ENCODE results near the gene MEX3B. TPM values are rescaled to one million over a fixed set of nuclear protein-coding genes. Genes with fewer than 3 reads are reported as not detected.

The MEX3B gene
- total RNA-seq, 1 experiment from 2014 or later: 11.0 TPM

DNA sequence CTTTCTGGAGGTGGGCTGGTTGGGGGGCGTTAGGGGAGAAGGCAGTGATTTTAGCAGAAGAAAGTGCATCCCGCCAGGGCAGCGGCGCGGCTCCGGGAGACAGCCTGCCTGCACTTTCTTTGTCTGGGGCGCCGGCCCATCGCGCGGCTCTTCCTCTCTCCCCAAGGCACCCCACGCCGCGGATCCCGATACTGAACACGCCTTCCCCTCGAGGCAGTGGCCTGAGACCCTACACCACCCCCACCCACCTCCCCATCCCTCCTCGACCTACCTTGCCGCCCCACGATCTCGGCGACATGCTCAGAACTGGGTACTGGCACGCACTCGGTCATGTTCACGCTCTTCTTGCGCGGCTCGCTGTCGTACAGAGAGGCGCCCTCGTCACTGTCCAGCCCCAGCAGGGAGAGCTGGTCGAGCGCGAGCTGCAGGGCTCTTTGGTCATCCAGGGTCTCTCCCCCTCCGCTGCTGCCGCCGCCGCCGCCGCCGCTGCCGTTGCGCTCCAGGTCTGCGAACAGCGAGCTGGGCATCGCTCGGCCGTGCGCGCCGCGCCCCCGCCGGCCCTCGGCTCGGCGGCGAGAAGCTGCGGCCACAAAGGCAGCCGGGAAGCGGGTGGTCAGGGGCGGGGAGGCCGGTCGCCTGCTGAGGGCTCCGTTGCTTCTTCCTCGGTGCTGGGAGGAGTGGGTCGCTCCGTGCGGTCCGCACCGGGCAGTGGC, 483 bp downstream of the MEX3B start:
- peak; percentile 50 for DNase-seq
- Mint-ChIP-seq H3K36me3 (ENCODE audit: insufficient read depth in 1 of 3, low read depth in 3 of 3) (peaks cover 3 to 16% (median 10%) of the 10 kb centered on the region in 3 experiments), H3K27ac (peak overlapping the region in 2 of 3 experiments; percentile 35 to 89; a peak in 3 of 7 replicates), H3K9me3 (no peaks in the 10 kb centered on the region), H3K27me3 (ENCODE audit: low read depth) (peaks cover 34% of the 10 kb centered on the region), H3K4me1 (peaks cover 17 to 33% of the 10 kb centered on the region in 2 experiments), H3K4me3 (peak overlapping the region; percentile 90 to 97)
- no peak overlapping the region for H2AFZ ChIP-seq (ENCODE audit: low read length)
- no peak overlapping the region for H2BK120ac ChIP-seq (ENCODE audit: low read depth, low read length, poor library complexity, severe bottlenecking)
- peak overlapping the region; percentile 27 for H3K14ac ChIP-seq (ENCODE audit: insufficient read depth, low read length)
- no peak overlapping the region for H4K5ac ChIP-seq (ENCODE audit: insufficient read length, low read depth, low read length)
- H3K4me2 ChIP-seq (ENCODE audit: insufficient read depth, insufficient read length, low read length): peak overlapping the region; percentile 84
- peak overlapping the region; percentile 17 for H3K18ac ChIP-seq (ENCODE audit: insufficient read length, low read depth, low read length)
- WGBS (ENCODE audit: extremely low coverage, insufficient read length, low lambda C conversion rate): no CpG with 5 or more reads among the region's 71 CpGs
- H4K8ac ChIP-seq (replicated peaks; ENCODE audit: insufficient read length, low read depth, low read length): no peak overlapping the region
- no peak overlapping the region for H3K56ac ChIP-seq (ENCODE audit: insufficient read length, low read depth, low read length)
- H4K91ac ChIP-seq (ENCODE audit: insufficient read length, low read depth, low read length): no peak overlapping the region
- peaks cover 17% of the 10 kb centered on the region for H3K23me2 ChIP-seq (ENCODE audit: insufficient read length, low read depth, low read length, poor library complexity, severe bottlenecking)
- H3K9ac ChIP-seq (ENCODE audit: extremely low read depth, insufficient read length, low read length): peak overlapping the region; percentile 17
- no peak overlapping the region for H3K23ac ChIP-seq (ENCODE audit: insufficient read length, low read depth, low read length)
- TF ChIP-seq CTCF (conservative IDR thresholded peaks at IDR 0.05): no peak
- H4K20me1 ChIP-seq (ENCODE audit: control insufficient read depth, insufficient read depth, insufficient read length): no peaks in the 10 kb centered on the region
- no peaks in the 10 kb centered on the region; the same call in 1 of the 2 replicates for H3K27me3 ChIP-seq (ENCODE audit: insufficient read depth, low read length)
- H3K27ac ChIP-seq (ENCODE audit: insufficient read length, low read depth, low read length): no peak overlapping the region
- no peaks in the 10 kb centered on the region for H3K79me2 ChIP-seq (ENCODE audit: insufficient read depth, low read length)
- no peak overlapping the region for H2BK15ac ChIP-seq (ENCODE audit: low read depth, low read length)
- 0 out of 2 replicates have a peak, but pooled peaks cover 2% of the 10 kb centered on the region for H3K4me1 ChIP-seq (ENCODE audit: insufficient read depth, low read length)
- no peak overlapping the region for H3T11ph ChIP-seq (ENCODE audit: low read length)
- H3K4ac ChIP-seq (ENCODE audit: low read depth, low read length): no peak overlapping the region
- H2BK20ac ChIP-seq (ENCODE audit: low read depth, low read length, poor library complexity, severe bottlenecking): no peak overlapping the region
- H3K9me3 ChIP-seq (ENCODE audit: control insufficient read depth, low read depth, low read length): no peaks in the 10 kb centered on the region
- H3K79me1 ChIP-seq (ENCODE audit: insufficient read depth, low read depth, low read length, poor library complexity, severe bottlenecking): no peaks in the 10 kb centered on the region
- H2BK5ac ChIP-seq (ENCODE audit: insufficient read length, low read length): no peak overlapping the region
- H2BK12ac ChIP-seq (ENCODE audit: insufficient read length, low read depth, low read length): no peak overlapping the region
- H2AK5ac ChIP-seq (ENCODE audit: insufficient read length, low read length): no peak overlapping the region

All from H9 (cell line).